H9 (cell line): Measurements from ENCODE around the gene KDM2A. TPM values are rescaled to one million over a fixed set of nuclear protein-coding genes. Genes with fewer than 3 reads are reported as not detected.

Source experiments
- DNase-seq: peaks from one replicate; pipeline ENCODE4 v3.0.0-alpha.2; 2017
- H2AFZ ChIP-seq: one replicate; pipeline ENCODE4 v1.6.1; 2013; ENCODE audit warnings: mild to moderate bottlenecking, low read length, control low read depth, moderate library complexity
- H2AK5ac ChIP-seq: 2 replicates; pipeline ENCODE4 v1.6.1; 2013; ENCODE audit warnings: low read length, control low read depth, mixed read lengths; ENCODE audit not compliant: insufficient read length
- H2BK120ac ChIP-seq: one replicate; pipeline ENCODE4 v1.6.1; 2013; ENCODE audit warnings: low read depth, mild to moderate bottlenecking, low read length, control low read depth, inconsistent platforms; ENCODE audit not compliant: poor library complexity, severe bottlenecking
- H2BK12ac ChIP-seq: 2 replicates; pipeline ENCODE4 v1.6.1; 2013; ENCODE audit warnings: low read length, control low read depth, mixed read lengths, low read depth; ENCODE audit not compliant: insufficient read length
- H2BK15ac ChIP-seq: 2 replicates; pipeline ENCODE4 v1.6.1; 2013; ENCODE audit warnings: low read depth, low read length, control low read depth
- H2BK20ac ChIP-seq: one replicate; pipeline ENCODE4 v1.6.1; 2013; ENCODE audit warnings: low read depth, mild to moderate bottlenecking, low read length, control low read depth, inconsistent platforms; ENCODE audit not compliant: poor library complexity, severe bottlenecking
- H2BK5ac ChIP-seq: 2 replicates; pipeline ENCODE4 v1.6.1; 2013; ENCODE audit warnings: low read length, control low read depth, mixed read lengths; ENCODE audit not compliant: insufficient read length
- H3K14ac ChIP-seq: 2 replicates; pipeline ENCODE4 v1.6.1; 2013; ENCODE audit warnings: low read length, control low read depth; ENCODE audit not compliant: insufficient read depth
- H3K18ac ChIP-seq: 2 replicates; pipeline ENCODE4 v1.6.1; 2013; ENCODE audit warnings: low read depth, mild to moderate bottlenecking, mixed read lengths, low read length, control low read depth; ENCODE audit not compliant: insufficient read length
- H3K23ac ChIP-seq: 2 replicates; pipeline ENCODE4 v1.6.1; 2013; ENCODE audit warnings: low read length, control low read depth, mixed read lengths, low read depth; ENCODE audit not compliant: insufficient read length
- H3K23me2 ChIP-seq: 2 replicates; pipeline ENCODE4 v1.6.1; 2013; ENCODE audit warnings: low read depth, mild to moderate bottlenecking, mixed read lengths, low read length, control low read depth; ENCODE audit not compliant: insufficient read length, poor library complexity, severe bottlenecking
- H3K27ac ChIP-seq: 2 replicates; pipeline ENCODE4 v1.5.1; 2013; ENCODE audit warnings: low read length, control low read depth, mixed read lengths, low read depth; ENCODE audit not compliant: insufficient read length
- H3K27me3 ChIP-seq: 2 replicates; pipeline ENCODE4 v1.6.1; 2013; ENCODE audit warnings: low read length, control low read depth, inconsistent platforms; ENCODE audit not compliant: insufficient read depth
- H3K4ac ChIP-seq: 2 replicates; pipeline ENCODE4 v1.6.1; 2013; ENCODE audit warnings: low read depth, mild to moderate bottlenecking, control low read depth, inconsistent platforms, low read length, moderate library complexity
- H3K4me1 ChIP-seq: 2 replicates; pipeline ENCODE4 v1.6.1; 2013; ENCODE audit warnings: low read length, control low read depth, inconsistent platforms; ENCODE audit not compliant: insufficient read depth
- H3K4me2 ChIP-seq: 2 replicates; pipeline ENCODE4 v1.6.1; 2013; ENCODE audit warnings: low read length, control low read depth, mixed read lengths; ENCODE audit not compliant: insufficient read length, insufficient read depth
- H3K56ac ChIP-seq: 2 replicates; pipeline ENCODE4 v1.6.1; 2013; ENCODE audit warnings: low read depth, mild to moderate bottlenecking, mixed read lengths, low read length, control low read depth; ENCODE audit not compliant: insufficient read length
- H3K79me1 ChIP-seq: 2 replicates; pipeline ENCODE4 v1.6.1; 2013; ENCODE audit warnings: low read depth, mild to moderate bottlenecking, moderate library complexity, low read length, control low read depth, inconsistent platforms; ENCODE audit not compliant: insufficient read depth, poor library complexity, severe bottlenecking
- H3K79me2 ChIP-seq: 2 replicates; pipeline ENCODE4 v1.6.1; 2013; ENCODE audit warnings: low read length, control low read depth, inconsistent platforms; ENCODE audit not compliant: insufficient read depth
- H3K9ac ChIP-seq: 2 replicates; pipeline ENCODE4 v1.6.1; 2013; ENCODE audit warnings: low read length, control low read depth, mixed read lengths; ENCODE audit not compliant: insufficient read length; ENCODE audit errors: extremely low read depth
- H3K9me3 ChIP-seq: one replicate; pipeline ENCODE4 v1.6.1; 2013; ENCODE audit warnings: low read depth, low read length, inconsistent platforms; ENCODE audit not compliant: control insufficient read depth
- H3T11ph ChIP-seq: one replicate; pipeline ENCODE4 v1.6.1; 2013; ENCODE audit warnings: mild to moderate bottlenecking, low read length, control low read depth, inconsistent platforms
- H4K20me1 ChIP-seq: one replicate; pipeline ENCODE4 v1.6.1; 2013; ENCODE audit not compliant: control insufficient read depth, insufficient read length, insufficient read depth
- H4K5ac ChIP-seq: 2 replicates; pipeline ENCODE4 v1.6.1; 2013; ENCODE audit warnings: low read depth, mild to moderate bottlenecking, mixed read lengths, low read length, control low read depth; ENCODE audit not compliant: insufficient read length
- H4K8ac ChIP-seq: replicated peaks from 2 replicates; pipeline ENCODE4 v1.6.1; 2013; ENCODE audit warnings: low read length, control low read depth, mixed read lengths, low read depth; ENCODE audit not compliant: insufficient read length
- H4K91ac ChIP-seq: 2 replicates; pipeline ENCODE4 v1.6.1; 2013; ENCODE audit warnings: low read depth, mild to moderate bottlenecking, moderate library complexity, mixed read lengths, low read length, control low read depth; ENCODE audit not compliant: insufficient read length
- H3K27ac Mint-ChIP-seq, 3 experiments: 2 replicates in 2 of 3; 3 replicates in 1 of 3; pipeline ENCODE4 v1.8.0; 2020 to 2021; ENCODE audit warnings: mixed read lengths in 3 of 3, mild to moderate bottlenecking in 1 of 3, moderate library complexity in 1 of 3
- H3K27me3 Mint-ChIP-seq: 2 replicates; pipeline ENCODE4 v1.8.0; 2021; ENCODE audit warnings: low read depth, mild to moderate bottlenecking, moderate library complexity, mixed read lengths
- H3K36me3 Mint-ChIP-seq, 3 experiments: 2 replicates in 2 of 3; 3 replicates in 1 of 3; pipeline ENCODE4 v1.8.0; 2020 to 2021; ENCODE audit warnings: low read depth in 3 of 3, mixed read lengths in 3 of 3; ENCODE audit not compliant: insufficient read depth in 1 of 3
- H3K4me1 Mint-ChIP-seq, 2 experiments: 2 replicates each; pipeline ENCODE4 v1.8.0; 2020; ENCODE audit warnings: mixed read lengths in 2 of 2
- H3K4me3 Mint-ChIP-seq, 2 experiments: 2 replicates in 1 of 2; 3 replicates in 1 of 2; pipeline ENCODE4 v1.8.0; 2020 to 2021; ENCODE audit warnings: mild to moderate bottlenecking in 2 of 2, mixed read lengths in 2 of 2, moderate library complexity in 1 of 2
- H3K9me3 Mint-ChIP-seq, 2 experiments: 2 replicates in 1 of 2; 3 replicates in 1 of 2; pipeline ENCODE4 v1.8.0; 2020; ENCODE audit warnings: mild to moderate bottlenecking in 2 of 2, mixed read lengths in 2 of 2, moderate library complexity in 1 of 2
- WGBS: extraction: QIAGEN DNeasy Blood & Tissue Kit; methylation state at CpG from one replicate; pipeline ENCODE4 v1.1.7; 2013; ENCODE audit warnings: missing lambda C conversion rate, low lambda C conversion rate, mixed read lengths; ENCODE audit not compliant: insufficient read length; ENCODE audit errors: extremely low coverage; 5-methylcytosine and 5-hydroxymethylcytosine counted together
- total RNA-seq: library from RNA; stranded (reverse); gene quantifications from 2 replicates; pipeline ENCODE4 v1.2.1, GENCODE V29; 2021
- TF ChIP-seq, protein P1 (sequence below): fragments of 200-600 bp; sonication (generic); conservative IDR thresholded peaks from 3 replicates; pipeline ENCODE4 v1.8.0; 2021; ENCODE audit warnings: antibody characterized with exemption, mild to moderate bottlenecking

KDM2A gene
- total RNA-seq, 1 experiment from 2014 or later = 85.9 TPM

- H2AK5ac ChIP-seq = no peak overlapping the region
- H3K23ac ChIP-seq = no peak overlapping the region
- no peak overlapping the region for H2AFZ ChIP-seq
- Mint-ChIP-seq H3K27me3 (no peaks in the 10 kb centered on the region), H3K36me3 (peaks cover 14 to 43% (median 40%) of the 10 kb centered on the region in 3 experiments; a peak in 6 of 7 replicates), H3K4me3 (no peak overlapping the region), H3K4me1 (peaks cover 14 to 23% of the 10 kb centered on the region in 2 experiments), H3K9me3 (no peaks in the 10 kb centered on the region), H3K27ac (peak overlapping the region in 1 of 3 experiments; percentile 64; a peak in 2 of 7 replicates)
- no peak overlapping the region for H2BK5ac ChIP-seq
- no peak overlapping the region for H3K56ac ChIP-seq
- TF ChIP-seq, protein P1, sequence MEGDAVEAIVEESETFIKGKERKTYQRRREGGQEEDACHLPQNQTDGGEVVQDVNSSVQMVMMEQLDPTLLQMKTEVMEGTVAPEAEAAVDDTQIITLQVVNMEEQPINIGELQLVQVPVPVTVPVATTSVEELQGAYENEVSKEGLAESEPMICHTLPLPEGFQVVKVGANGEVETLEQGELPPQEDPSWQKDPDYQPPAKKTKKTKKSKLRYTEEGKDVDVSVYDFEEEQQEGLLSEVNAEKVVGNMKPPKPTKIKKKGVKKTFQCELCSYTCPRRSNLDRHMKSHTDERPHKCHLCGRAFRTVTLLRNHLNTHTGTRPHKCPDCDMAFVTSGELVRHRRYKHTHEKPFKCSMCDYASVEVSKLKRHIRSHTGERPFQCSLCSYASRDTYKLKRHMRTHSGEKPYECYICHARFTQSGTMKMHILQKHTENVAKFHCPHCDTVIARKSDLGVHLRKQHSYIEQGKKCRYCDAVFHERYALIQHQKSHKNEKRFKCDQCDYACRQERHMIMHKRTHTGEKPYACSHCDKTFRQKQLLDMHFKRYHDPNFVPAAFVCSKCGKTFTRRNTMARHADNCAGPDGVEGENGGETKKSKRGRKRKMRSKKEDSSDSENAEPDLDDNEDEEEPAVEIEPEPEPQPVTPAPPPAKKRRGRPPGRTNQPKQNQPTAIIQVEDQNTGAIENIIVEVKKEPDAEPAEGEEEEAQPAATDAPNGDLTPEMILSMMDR = no peak
- no peak for DNase-seq
- no peak overlapping the region for H2BK20ac ChIP-seq
- H4K20me1 ChIP-seq = no peaks in the 10 kb centered on the region
- no peak overlapping the region for H3K18ac ChIP-seq
- no peaks in the 10 kb centered on the region for H3K27me3 ChIP-seq
- no CpG with 5 or more reads among the region's 14 CpGs for WGBS
- H3K79me1 ChIP-seq = no peaks in the 10 kb centered on the region
- no peak overlapping the region for H3K4ac ChIP-seq
- no peak overlapping the region for H4K5ac ChIP-seq
- no peak overlapping the region for H4K8ac ChIP-seq
- H2BK120ac ChIP-seq = no peak overlapping the region
- H3K9ac ChIP-seq = no peak overlapping the region
- H3T11ph ChIP-seq = no peak overlapping the region
- H3K4me1 ChIP-seq = peaks cover 2% of the 10 kb centered on the region; the same call in 1 of the 2 replicates
- no peak overlapping the region for H2BK15ac ChIP-seq
- no peak overlapping the region for H3K27ac ChIP-seq
- no peak overlapping the region for H3K4me2 ChIP-seq
- no peaks in the 10 kb centered on the region for H3K9me3 ChIP-seq
- no peak overlapping the region for H3K14ac ChIP-seq
- H3K79me2 ChIP-seq = no peaks in the 10 kb centered on the region; the same call in 1 of the 2 replicates
- H3K23me2 ChIP-seq = no peaks in the 10 kb centered on the region
- H2BK12ac ChIP-seq = no peak overlapping the region
- no peak overlapping the region for H4K91ac ChIP-seq
Observed at GRCh38 chr11:67278135-67278938, 159.3 kb downstream of the KDM2A start.
